CD4-positive, alpha-beta memory T cell (primary cell): ENCODE results near the gene SFXN5. TPM values are rescaled to one million over a fixed set of nuclear protein-coding genes. Genes with fewer than 3 reads are reported as not detected.

Source experiments
- CTCF ChIA-PET: fragments of 350-600 bp; sonication (Branson Sonifier 250); formaldehyde crosslinking; loops from one replicate; lab custom pipeline; 2021; ENCODE audit warnings: inconsistent platforms; ENCODE audit not compliant: partially characterized antibody; lab: Charles Lee
- POLR2A ChIA-PET: fragments of 350-600 bp; sonication (Branson Sonifier 250); formaldehyde crosslinking; loops from one replicate; lab custom pipeline; 2021; ENCODE audit not compliant: partially characterized antibody; lab: Charles Lee
- DNase-seq, 5 donors: peaks; one replicate each; pipeline versions ENCODE4 v3.0.0 to v3.0.0-alpha.2; 2020 to 2022; ENCODE audit warnings: mixed read lengths in 1 of 5
- H3K27ac ChIP-seq: one replicate; pipeline ENCODE4 v1.7.0; 2013; ENCODE audit warnings: low read depth, low read length
- H3K27me3 ChIP-seq: 2 replicates; pipeline ENCODE4 v1.7.0; 2013; ENCODE audit warnings: mild to moderate bottlenecking, low read length, moderate library complexity; ENCODE audit not compliant: insufficient read depth
- H3K36me3 ChIP-seq: 2 replicates; pipeline ENCODE4 v1.7.0; 2013; ENCODE audit warnings: mild to moderate bottlenecking, low read length, moderate library complexity; ENCODE audit not compliant: insufficient read depth
- H3K4me1 ChIP-seq: 2 replicates; pipeline ENCODE4 v1.7.0; 2013; ENCODE audit warnings: mild to moderate bottlenecking, low read length, moderate library complexity; ENCODE audit not compliant: insufficient read depth
- H3K4me3 ChIP-seq, 2 donors: one replicate each; pipeline ENCODE4 v1.7.0; 2013; ENCODE audit warnings: low read length in 2 of 2, mild to moderate bottlenecking in 1 of 2
- H3K9me3 ChIP-seq, 2 donors: one replicate each; pipeline ENCODE4 v1.7.0; 2013; ENCODE audit warnings: low read length in 2 of 2, control low read depth in 1 of 2; ENCODE audit not compliant: control insufficient read depth in 1 of 2
- H3K27ac Mint-ChIP-seq, 7 donors: one replicate each; pipeline ENCODE4 v1.8.0; 2020 to 2021; ENCODE audit warnings: mixed read lengths in 7 of 7, mild to moderate bottlenecking in 6 of 7, inconsistent platforms in 3 of 7, moderate library complexity in 3 of 7
- H3K27me3 Mint-ChIP-seq, 2 donors: one replicate each; pipeline ENCODE4 v1.8.0; 2020 to 2021; ENCODE audit warnings: mixed read lengths in 2 of 2
- H3K36me3 Mint-ChIP-seq, 2 donors: one replicate each; pipeline ENCODE4 v1.8.0; 2020 to 2021; ENCODE audit warnings: mixed read lengths in 2 of 2, inconsistent platforms in 1 of 2, mild to moderate bottlenecking in 1 of 2
- H3K4me1 Mint-ChIP-seq, 4 donors: one replicate each; pipeline ENCODE4 v1.8.0; 2020 to 2021; ENCODE audit warnings: mixed read lengths in 4 of 4, mild to moderate bottlenecking in 1 of 4
- H3K4me3 Mint-ChIP-seq, 8 donors: one replicate each; pipeline ENCODE4 v1.8.0; 2020 to 2021; ENCODE audit warnings: mixed read lengths in 8 of 8, mild to moderate bottlenecking in 7 of 8, moderate library complexity in 6 of 8, inconsistent platforms in 3 of 8
- H3K9me3 Mint-ChIP-seq, 8 donors: one replicate each; pipeline ENCODE4 v1.8.0; 2020 to 2021; ENCODE audit warnings: mixed read lengths in 8 of 8, mild to moderate bottlenecking in 5 of 8, inconsistent platforms in 3 of 8, moderate library complexity in 1 of 8
- intact Hi-C: fragments of 100-400 bp; cut with micrococcal nuclease; formaldehyde crosslinking; loops from one replicate; pipeline ENCODE4 v1.15.1; 2023
- polyA plus RNA-seq, 2 donors: library from polyadenylated mRNA; unstranded; fragments of 300-500 nt; fragmentation: Illumina TruSeq; gene quantifications; one replicate each; pipeline ENCODE4 v1.2.3, GENCODE V29; 2021
- total RNA-seq, 2 experiments: library from RNA; stranded (reverse); gene quantifications; one replicate each; pipeline ENCODE4 v1.2.3, GENCODE V29; 2021

The SFXN5 gene
- total and polyA plus RNA-seq, 4 experiments from 2014 or later: 0.95 to 10.0 (median 4.1) TPM

DNA sequence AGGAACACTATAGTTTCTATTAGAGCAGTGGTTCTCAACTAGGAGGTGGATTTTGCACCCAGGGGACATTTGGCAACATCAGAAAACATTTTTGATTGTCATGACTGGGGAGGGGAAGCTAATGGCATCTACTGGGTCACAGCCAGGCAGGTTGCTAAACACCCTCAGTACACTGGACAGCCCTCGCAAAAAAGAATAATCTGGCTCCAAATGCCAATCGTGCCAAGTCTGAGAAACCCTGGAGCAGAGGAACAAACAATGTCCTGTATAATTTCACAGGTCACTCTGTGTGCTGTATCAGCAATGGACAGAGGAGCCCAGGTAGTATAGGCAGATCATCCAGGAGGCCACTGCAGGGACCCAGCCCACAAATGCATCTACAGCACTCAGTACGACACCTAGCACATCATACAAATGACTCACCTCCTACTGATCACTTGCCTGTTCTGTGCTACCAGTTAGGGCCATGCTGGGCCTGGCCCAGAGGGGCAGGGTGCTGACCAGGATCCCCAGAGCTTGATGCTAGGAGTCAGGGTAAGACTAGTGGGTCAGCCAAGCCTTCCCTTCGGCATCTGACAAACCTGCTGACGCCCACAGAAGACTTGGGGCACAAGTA is 37.6 kb downstream of the SFXN5 start:
- Mint-ChIP-seq H3K9me3 (no peaks in the 10 kb centered on the region), H3K27ac (no peak overlapping the region), H3K27me3 (no peaks in the 10 kb centered on the region), H3K4me1 (no peaks in the 10 kb centered on the region), H3K4me3 (no peak overlapping the region), H3K36me3 (peaks cover 0 to 3% of the 10 kb centered on the region in 2 donors)
- H3K27me3 ChIP-seq: no peaks in the 10 kb centered on the region
- ChIA-PET POLR2A (no interaction called here), CTCF (no interaction called here)
- H3K4me1 ChIP-seq: no peaks in the 10 kb centered on the region
- no peak overlapping the region for H3K4me3 ChIP-seq
- no peak overlapping the region for H3K27ac ChIP-seq
- H3K36me3 ChIP-seq: no peaks in the 10 kb centered on the region
- no peaks in the 10 kb centered on the region for H3K9me3 ChIP-seq
- DNase-seq: no peak
- intact Hi-C loops: no loop called here

DNA sequence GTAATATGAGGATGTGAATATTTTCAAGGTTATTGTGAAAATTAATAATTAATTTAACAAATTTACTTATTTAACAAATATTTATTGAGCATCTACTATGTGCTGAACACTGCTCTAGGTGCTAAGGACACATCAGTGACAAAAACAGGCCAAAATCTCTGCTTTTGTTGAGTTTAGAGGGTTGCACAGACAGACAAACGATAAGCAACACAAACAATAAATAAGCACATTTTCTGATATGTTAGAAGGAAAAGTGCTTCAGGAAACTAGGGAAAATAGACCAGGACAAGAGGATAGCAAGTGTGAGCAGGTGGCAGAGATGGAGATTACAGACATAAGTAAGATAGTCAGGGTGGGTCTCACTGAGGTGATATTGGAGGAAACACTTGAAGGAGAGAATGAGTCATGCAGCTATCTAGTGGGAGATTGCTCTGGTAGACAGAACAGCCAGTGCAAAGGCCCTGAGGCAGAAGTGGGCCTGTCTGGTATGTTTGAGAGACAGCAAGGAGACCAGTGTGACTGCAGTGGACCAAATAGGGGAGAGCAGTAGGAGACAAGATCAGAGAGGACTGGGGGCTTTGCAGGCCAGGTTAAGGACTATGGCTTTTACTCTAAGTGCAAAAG is 38.3 kb downstream of the SFXN5 start:
- Mint-ChIP-seq H3K36me3 (peaks cover 0 to 3% of the 10 kb centered on the region in 2 donors), H3K27me3 (no peaks in the 10 kb centered on the region), H3K4me1 (no peaks in the 10 kb centered on the region), H3K27ac (no peak overlapping the region), H3K4me3 (no peak overlapping the region), H3K9me3 (no peaks in the 10 kb centered on the region)
- H3K9me3 ChIP-seq: no peaks in the 10 kb centered on the region
- no peaks in the 10 kb centered on the region for H3K36me3 ChIP-seq
- H3K27me3 ChIP-seq: no peaks in the 10 kb centered on the region
- intact Hi-C loops: no loop called here
- H3K4me1 ChIP-seq: no peaks in the 10 kb centered on the region
- no peak overlapping the region for H3K4me3 ChIP-seq
- no peak for DNase-seq
- CTCF ChIA-PET: no interaction called here
- POLR2A ChIA-PET: no interaction called here
- H3K27ac ChIP-seq: no peak overlapping the region

DNA sequence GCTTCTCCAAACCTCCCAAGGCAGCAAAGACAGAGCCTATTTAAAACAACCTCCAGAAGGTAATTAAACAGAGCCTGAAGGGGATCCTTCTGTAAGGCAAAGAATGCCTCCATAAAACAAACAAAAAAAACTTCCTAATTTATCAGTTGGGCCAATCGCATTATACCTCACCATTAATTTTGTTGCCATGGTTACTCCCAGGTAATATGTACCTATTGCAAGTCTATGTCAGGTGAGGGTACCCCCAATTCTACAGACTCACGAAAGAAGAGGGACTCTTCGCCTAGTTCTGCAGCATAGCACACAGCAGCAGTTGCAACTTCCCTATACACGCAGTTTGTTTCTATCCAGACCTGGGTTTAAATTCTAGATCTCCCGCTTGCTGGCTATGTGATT is 38.8 kb downstream of the SFXN5 start:
- Histone ChIP-seq H3K4me1 (no peaks in the 10 kb centered on the region), H3K9me3 (no peaks in the 10 kb centered on the region), H3K27me3 (no peaks in the 10 kb centered on the region), H3K27ac (no peak overlapping the region), H3K36me3 (no peaks in the 10 kb centered on the region), H3K4me3 (no peak overlapping the region)
- no peak for DNase-seq
- intact Hi-C loops: no loop called here
- ChIA-PET CTCF (no interaction called here), POLR2A (no interaction called here)
- Mint-ChIP-seq H3K4me1 (no peaks in the 10 kb centered on the region), H3K36me3 (peaks cover 0 to 3% of the 10 kb centered on the region in 2 donors), H3K4me3 (no peak overlapping the region), H3K27ac (no peak overlapping the region), H3K27me3 (no peaks in the 10 kb centered on the region), H3K9me3 (no peaks in the 10 kb centered on the region)

DNA sequence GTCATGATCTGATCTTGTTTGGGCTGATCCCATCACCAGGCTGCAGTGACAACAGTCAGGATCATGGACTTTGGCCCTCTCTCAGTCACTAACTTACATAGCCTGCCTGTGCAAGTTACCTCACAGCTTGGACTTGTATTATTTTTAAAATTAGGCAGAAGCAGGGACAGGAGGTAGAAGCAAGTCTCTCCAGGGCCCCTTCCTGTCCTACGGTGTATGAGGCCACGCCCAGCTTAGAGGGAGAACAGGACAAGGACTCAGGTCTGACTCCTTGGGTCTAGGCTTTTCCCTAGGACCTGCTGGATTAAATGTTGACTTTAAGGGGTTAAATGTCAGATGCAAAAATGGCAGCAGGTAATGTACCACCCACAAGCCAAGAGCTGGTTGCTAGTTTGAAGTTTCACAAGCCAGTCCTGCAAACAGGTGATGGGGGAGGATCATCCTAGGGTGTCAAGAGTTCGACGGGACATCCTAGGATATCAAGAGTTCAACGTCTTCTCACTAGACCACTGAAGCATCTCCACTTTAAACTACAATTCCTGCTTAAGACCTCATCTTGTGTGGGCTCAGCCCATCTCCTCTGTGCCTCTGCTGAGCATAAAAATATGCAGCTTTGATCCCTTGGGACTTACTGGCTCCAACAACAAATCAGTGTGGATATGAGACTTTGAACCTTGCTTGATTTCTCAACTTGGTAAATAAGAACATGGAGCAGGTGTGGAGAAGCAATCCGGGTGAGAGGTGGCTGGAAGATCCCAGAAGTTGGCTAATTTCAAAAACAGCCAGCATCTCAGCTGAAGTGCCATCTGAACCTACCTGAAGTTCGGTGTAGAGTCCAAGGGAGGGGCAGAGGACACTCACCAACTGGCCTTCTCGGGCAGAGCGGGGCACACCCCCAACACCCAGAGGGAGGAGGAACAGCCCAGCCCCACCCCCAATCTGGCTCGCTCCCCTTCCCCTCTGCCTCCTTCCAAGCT is 39.5 kb downstream of the SFXN5 start:
- Mint-ChIP-seq H3K4me1 (no peaks in the 10 kb centered on the region), H3K36me3 (peaks cover 0 to 3% of the 10 kb centered on the region in 2 donors), H3K4me3 (no peak overlapping the region), H3K27ac (no peak overlapping the region), H3K27me3 (no peaks in the 10 kb centered on the region), H3K9me3 (no peaks in the 10 kb centered on the region)
- no peak overlapping the region for H3K27ac ChIP-seq
- ChIA-PET CTCF (interaction anchor here (0.8 kb wide), 2 partner anchors 40 to 56 kb away, joined by 3 read pairs; no protein-coding TSS in a partner anchor), POLR2A (no interaction called here)
- no peaks in the 10 kb centered on the region for H3K4me1 ChIP-seq
- H3K9me3 ChIP-seq: no peaks in the 10 kb centered on the region
- intact Hi-C loops: no loop called here
- no peaks in the 10 kb centered on the region for H3K27me3 ChIP-seq
- no peak for DNase-seq
- H3K4me3 ChIP-seq: no peak overlapping the region
- H3K36me3 ChIP-seq: no peaks in the 10 kb centered on the region

DNA sequence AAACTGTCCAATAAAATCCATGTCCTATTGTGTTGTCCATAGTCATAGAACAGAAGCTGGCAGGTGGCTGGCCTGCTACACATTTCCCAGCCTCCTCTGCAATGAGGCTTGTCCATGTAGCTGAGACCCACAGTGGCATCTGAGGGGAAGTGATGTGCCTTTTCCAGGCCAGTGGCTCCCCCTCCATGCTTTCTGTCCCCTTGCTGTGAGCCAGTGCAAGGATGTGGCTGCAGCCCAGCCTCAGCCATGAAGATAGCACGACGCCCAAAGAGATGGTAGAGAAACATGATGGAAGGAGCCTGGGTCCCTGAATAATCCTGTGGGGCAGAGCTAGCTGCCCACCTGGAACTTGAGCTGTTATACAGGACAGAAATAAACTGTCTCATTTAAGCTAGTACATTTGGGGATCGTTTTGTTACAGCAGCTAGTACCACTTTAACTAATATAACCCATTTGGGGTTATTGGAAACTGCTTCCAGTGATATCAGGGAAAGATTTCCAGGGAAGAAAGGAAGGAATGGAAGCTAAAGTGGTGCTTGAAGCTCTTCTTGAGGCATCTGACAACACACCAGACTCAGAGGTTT is 40.3 kb downstream of the SFXN5 start:
- Mint-ChIP-seq H3K27me3 (no peaks in the 10 kb centered on the region), H3K9me3 (no peaks in the 10 kb centered on the region), H3K4me3 (no peak overlapping the region), H3K36me3 (peaks cover 0 to 3% of the 10 kb centered on the region in 2 donors), H3K27ac (no peak overlapping the region), H3K4me1 (no peaks in the 10 kb centered on the region)
- H3K27me3 ChIP-seq: no peaks in the 10 kb centered on the region
- H3K4me3 ChIP-seq: no peak overlapping the region
- intact Hi-C loops: no loop called here
- POLR2A ChIA-PET: no interaction called here
- H3K36me3 ChIP-seq: no peaks in the 10 kb centered on the region
- no peaks in the 10 kb centered on the region for H3K4me1 ChIP-seq
- no peaks in the 10 kb centered on the region for H3K9me3 ChIP-seq
- H3K27ac ChIP-seq: no peak overlapping the region
- CTCF ChIA-PET: interaction anchor here (0.8 kb wide), 1 partner anchor 56 kb away, joined by 3 read pairs; no protein-coding TSS in a partner anchor
- no peak for DNase-seq

DNA sequence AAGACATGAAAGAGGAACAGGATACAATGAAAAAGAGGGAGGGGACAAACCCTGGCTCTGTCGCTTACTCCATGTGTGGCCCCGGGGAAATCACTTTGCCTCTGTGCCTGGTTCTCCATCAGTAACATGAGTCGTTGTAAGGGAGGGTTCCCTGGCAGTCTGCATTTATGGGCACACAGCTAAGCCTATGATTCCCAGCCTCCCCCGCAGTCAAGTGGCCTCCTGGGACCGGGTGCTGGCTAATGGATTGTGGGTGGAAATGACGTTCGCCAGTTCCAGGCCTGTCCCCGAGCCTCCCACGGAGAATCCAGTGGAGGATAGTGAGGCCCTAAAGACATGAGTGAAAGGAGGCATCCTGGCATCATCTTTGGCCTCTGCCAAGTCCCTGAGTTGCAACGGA is 42.7 kb downstream of the SFXN5 start:
- no peak overlapping the region for H3K27ac ChIP-seq
- Mint-ChIP-seq H3K27me3 (no peaks in the 10 kb centered on the region), H3K27ac (no peak overlapping the region), H3K4me3 (no peak overlapping the region), H3K36me3 (peaks cover 0 to 3% of the 10 kb centered on the region in 2 donors), H3K4me1 (no peaks in the 10 kb centered on the region), H3K9me3 (no peaks in the 10 kb centered on the region)
- H3K4me1 ChIP-seq: no peaks in the 10 kb centered on the region
- no peak overlapping the region for H3K4me3 ChIP-seq
- CTCF ChIA-PET: no interaction called here
- no peaks in the 10 kb centered on the region for H3K27me3 ChIP-seq
- intact Hi-C loops: no loop called here
- DNase-seq: no peak
- H3K9me3 ChIP-seq: no peaks in the 10 kb centered on the region
- H3K36me3 ChIP-seq: no peaks in the 10 kb centered on the region
- POLR2A ChIA-PET: no interaction called here

DNA sequence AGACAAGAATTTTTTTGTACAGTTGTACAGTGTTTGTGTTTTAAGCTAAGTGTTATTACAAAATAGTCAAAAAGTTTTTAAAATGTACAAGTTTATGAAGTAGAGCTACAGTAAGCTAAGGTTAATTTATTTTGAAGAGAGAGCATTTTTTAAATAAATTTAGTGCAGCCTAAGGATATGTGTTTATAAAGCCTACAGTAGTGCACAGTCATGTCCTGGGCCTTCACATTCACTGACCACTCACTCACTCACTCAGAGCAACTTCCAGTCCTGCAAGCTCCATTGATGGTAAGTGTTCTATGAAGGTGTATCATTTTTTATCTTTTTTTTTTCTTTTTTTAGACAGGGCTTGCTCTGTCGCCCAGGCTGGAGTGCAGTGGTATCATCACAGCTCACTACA is 44.2 kb downstream of the SFXN5 start:
- DNase-seq: no peak
- H3K4me3 ChIP-seq: no peak overlapping the region
- no peak overlapping the region for H3K27ac ChIP-seq
- intact Hi-C loops: no loop called here
- Mint-ChIP-seq H3K27me3 (no peaks in the 10 kb centered on the region), H3K4me1 (no peaks in the 10 kb centered on the region), H3K36me3 (peaks cover 0 to 3% of the 10 kb centered on the region in 2 donors), H3K9me3 (no peaks in the 10 kb centered on the region), H3K27ac (no peak overlapping the region), H3K4me3 (no peak overlapping the region)
- no peaks in the 10 kb centered on the region for H3K27me3 ChIP-seq
- H3K4me1 ChIP-seq: no peaks in the 10 kb centered on the region
- ChIA-PET CTCF (interaction anchor here (0.7 kb wide), 1 partner anchor 30 kb away, joined by 3 read pairs; no protein-coding TSS in a partner anchor), POLR2A (no interaction called here)
- no peaks in the 10 kb centered on the region for H3K9me3 ChIP-seq
- H3K36me3 ChIP-seq: no peaks in the 10 kb centered on the region
